Measurements from ENCODE around the gene CACNA2D3.
"Not testable (repeated sequence)": the region's sequence is repeated elsewhere in the genome, so short reads cannot be mapped to it uniquely, and the experiment has no call there.

CACNA2D3 gene

GRCh38 chr3:54941690-54942362 is 819.5 kb downstream of the CACNA2D3 start:
- FAIRE-seq, result no peak

GRCh38 chr3:54949491-54950044 is 827.2 kb downstream of the CACNA2D3 start:
- FAIRE-seq, result no peak

- FAIRE-seq, result no peak
Measured at GRCh38 chr3:54950391-54951003, 828.1 kb downstream of the CACNA2D3 start.

GRCh38 chr3:54951405-54951804 is 829.1 kb downstream of the CACNA2D3 start:
- FAIRE-seq, result no peak

GRCh38 chr3:54954022-54954421 is 831.7 kb downstream of the CACNA2D3 start:
- no peak for FAIRE-seq

- FAIRE-seq, result no peak
Measured at GRCh38 chr3:54954521-54954920, 832.2 kb downstream of the CACNA2D3 start.

- no peak for FAIRE-seq
Measured at GRCh38 chr3:54955496-54955895, 833.1 kb downstream of the CACNA2D3 start.

- FAIRE-seq, result no peak
Measured at GRCh38 chr3:54955941-54956340, 833.6 kb downstream of the CACNA2D3 start.

GRCh38 chr3:54957711-54958110 is 835.4 kb downstream of the CACNA2D3 start:
- no peak for FAIRE-seq

GRCh38 chr3:54960082-54960481 is 837.7 kb downstream of the CACNA2D3 start:
- no peak for FAIRE-seq

GRCh38 chr3:54960701-54961100 is 838.3 kb downstream of the CACNA2D3 start:
- no peak for FAIRE-seq

GRCh38 chr3:54962200-54962599 is 839.8 kb downstream of the CACNA2D3 start:
- no peak for FAIRE-seq

- no peak for FAIRE-seq
Measured at GRCh38 chr3:54963641-54964040, 841.3 kb downstream of the CACNA2D3 start.

- FAIRE-seq, result no peak
Measured at GRCh38 chr3:54964081-54964480, 841.7 kb downstream of the CACNA2D3 start.

GRCh38 chr3:54965746-54966145 is 843.4 kb downstream of the CACNA2D3 start:
- FAIRE-seq, result no peak

GRCh38 chr3:54966979-54967378 is 844.6 kb downstream of the CACNA2D3 start:
- no peak for FAIRE-seq

GRCh38 chr3:54967731-54968161 is 845.4 kb downstream of the CACNA2D3 start:
- no peak for FAIRE-seq

GRCh38 chr3:54968546-54969172 is 846.3 kb downstream of the CACNA2D3 start:
- FAIRE-seq, result no peak

- no peak for FAIRE-seq
Measured at GRCh38 chr3:54969652-54970051, 847.3 kb downstream of the CACNA2D3 start.

GRCh38 chr3:54970895-54971294 is 848.5 kb downstream of the CACNA2D3 start:
- FAIRE-seq, result no peak

- FAIRE-seq, result no peak
Measured at GRCh38 chr3:54977439-54977838, 855.1 kb downstream of the CACNA2D3 start.

- not testable (repeated sequence) for FAIRE-seq
Measured at GRCh38 chr3:54977946-54978345, 855.6 kb downstream of the CACNA2D3 start.

GRCh38 chr3:54982807-54983206 is 860.5 kb downstream of the CACNA2D3 start:
- FAIRE-seq, result no peak
